Activated CD8-positive, alpha-beta memory T cell treated with anti-CD3 and anti-CD28 coated beads, Interleukin-2, amount 10 ng/mL, durations not matched to agents 7 days and 5 days (primary cell): ENCODE measurements around the gene MYOD1. TPM values are rescaled to one million over a fixed set of nuclear protein-coding genes. Genes with fewer than 3 reads are reported as not detected.

ENCODE experiments used
- ATAC-seq: fragments of 150-1000 bp; cut with Tn5 transposase; one replicate; pipeline ENCODE4 v1.10.0; 2021; ENCODE audit warnings: moderate library complexity
- CTCF ChIA-PET: fragments of 350-600 bp; sonication (Branson Sonifier 250); formaldehyde crosslinking; loops from one replicate; lab custom pipeline; 2021; ENCODE audit warnings: antibody characterized with exemption; lab: Charles Lee
- DNase-seq: peaks from one replicate; pipeline ENCODE4 v3.0.0-alpha.2; 2020
- H3K27ac Mint-ChIP-seq: one replicate; pipeline ENCODE4 v1.8.0; 2021; ENCODE audit warnings: mild to moderate bottlenecking, mixed read lengths
- H3K27me3 Mint-ChIP-seq: one replicate; pipeline ENCODE4 v1.8.0; 2021; ENCODE audit warnings: mixed read lengths
- H3K36me3 Mint-ChIP-seq: one replicate; pipeline ENCODE4 v1.8.0; 2021; ENCODE audit warnings: mild to moderate bottlenecking, mixed read lengths
- H3K4me1 Mint-ChIP-seq: one replicate; pipeline ENCODE4 v1.8.0; 2021; ENCODE audit warnings: mixed read lengths
- H3K4me3 Mint-ChIP-seq: one replicate; pipeline ENCODE4 v1.8.0; 2021; ENCODE audit warnings: mild to moderate bottlenecking, moderate library complexity, mixed read lengths
- H3K9me3 Mint-ChIP-seq: one replicate; pipeline ENCODE4 v1.8.0; 2022; ENCODE audit warnings: low read depth, mixed read lengths
- total RNA-seq, 2 experiments: library from RNA; stranded (reverse); gene quantifications; one replicate each; pipeline ENCODE4 v1.2.3, GENCODE V29; 2021

The MYOD1 gene
- total RNA-seq, 2 experiments from 2014 or later = not detected

GRCh38 chr11:17751558-17751957 is 32.2 kb downstream of the MYOD1 start:
- no peaks in the 10 kb centered on the region for H3K4me1 Mint-ChIP-seq
- no peaks in the 10 kb centered on the region for H3K9me3 Mint-ChIP-seq
- CTCF ChIA-PET = no interaction called here
- peaks cover 13% of the 10 kb centered on the region for H3K27me3 Mint-ChIP-seq
- DNase-seq (no peak), ATAC-seq (no peak)
- no peaks in the 10 kb centered on the region for H3K36me3 Mint-ChIP-seq
- no peak overlapping the region for H3K27ac Mint-ChIP-seq
- H3K4me3 Mint-ChIP-seq = no peak overlapping the region

- Mint-ChIP-seq H3K4me1 (no peaks in the 10 kb centered on the region), H3K27ac (no peak overlapping the region), H3K9me3 (no peaks in the 10 kb centered on the region), H3K27me3 (peaks cover 13% of the 10 kb centered on the region), H3K4me3 (no peak overlapping the region), H3K36me3 (no peaks in the 10 kb centered on the region)
- ATAC-seq (no peak), DNase-seq (no peak)
- CTCF ChIA-PET = no interaction called here
Measured at GRCh38 chr11:17752144-17752543, 32.8 kb downstream of the MYOD1 start.

- DNase-seq (no peak), ATAC-seq (no peak)
- Mint-ChIP-seq H3K4me1 (no peaks in the 10 kb centered on the region), H3K27ac (no peak overlapping the region), H3K36me3 (no peaks in the 10 kb centered on the region), H3K4me3 (no peak overlapping the region), H3K27me3 (peaks cover 14% of the 10 kb centered on the region), H3K9me3 (no peaks in the 10 kb centered on the region)
- CTCF ChIA-PET = no interaction called here
Measured at GRCh38 chr11:17753153-17753552, 33.8 kb downstream of the MYOD1 start.

- DNase-seq (no peak), ATAC-seq (no peak)
- Mint-ChIP-seq H3K27ac (no peak overlapping the region), H3K4me1 (no peaks in the 10 kb centered on the region), H3K4me3 (no peak overlapping the region), H3K36me3 (no peaks in the 10 kb centered on the region), H3K9me3 (no peaks in the 10 kb centered on the region), H3K27me3 (peaks cover 15% of the 10 kb centered on the region)
- CTCF ChIA-PET = no interaction called here
Measured at GRCh38 chr11:17753641-17754040, 34.3 kb downstream of the MYOD1 start.

GRCh38 chr11:17755891-17756290 is 36.5 kb downstream of the MYOD1 start:
- no peaks in the 10 kb centered on the region for H3K36me3 Mint-ChIP-seq
- ATAC-seq = no peak
- peaks cover 11% of the 10 kb centered on the region for H3K27me3 Mint-ChIP-seq
- CTCF ChIA-PET = no interaction called here
- no peak for DNase-seq
- H3K4me1 Mint-ChIP-seq = no peaks in the 10 kb centered on the region
- no peak overlapping the region for H3K4me3 Mint-ChIP-seq
- H3K9me3 Mint-ChIP-seq = no peaks in the 10 kb centered on the region
- no peak overlapping the region for H3K27ac Mint-ChIP-seq

GRCh38 chr11:17760102-17761029 is 41.0 kb downstream of the MYOD1 start:
- DNase-seq (peak; percentile 59), ATAC-seq (peak; percentile 76)
- H3K9me3 Mint-ChIP-seq = no peaks in the 10 kb centered on the region
- H3K4me1 Mint-ChIP-seq = no peaks in the 10 kb centered on the region
- CTCF ChIA-PET = interaction anchor here (0.7 to 3.1 kb wide), 4 partner anchors 29 to 346 kb away, joined by 3 to 19 read pairs (median 4); partner anchors contain the start of gene SAAL1
- no peak overlapping the region for H3K27ac Mint-ChIP-seq
- peaks cover 2% of the 10 kb centered on the region for H3K27me3 Mint-ChIP-seq
- H3K36me3 Mint-ChIP-seq = no peaks in the 10 kb centered on the region
- H3K4me3 Mint-ChIP-seq = no peak overlapping the region

- DNase-seq (no peak), ATAC-seq (peak; percentile 42)
- H3K4me1 Mint-ChIP-seq = no peaks in the 10 kb centered on the region
- no peak overlapping the region for H3K4me3 Mint-ChIP-seq
- CTCF ChIA-PET = interaction anchor here (1.4 kb wide), 1 partner anchor 344 kb away, joined by 3 read pairs; the partner anchor contains the start of gene SAAL1
- H3K27me3 Mint-ChIP-seq = peaks cover 2% of the 10 kb centered on the region
- H3K36me3 Mint-ChIP-seq = no peaks in the 10 kb centered on the region
- no peaks in the 10 kb centered on the region for H3K9me3 Mint-ChIP-seq
- H3K27ac Mint-ChIP-seq = no peak overlapping the region
Measured at GRCh38 chr11:17762309-17762974, 43.1 kb downstream of the MYOD1 start.

GRCh38 chr11:17763244-17763643 is 43.9 kb downstream of the MYOD1 start:
- no peak for DNase-seq
- Mint-ChIP-seq H3K36me3 (no peaks in the 10 kb centered on the region), H3K4me3 (no peak overlapping the region), H3K27ac (no peak overlapping the region), H3K4me1 (no peaks in the 10 kb centered on the region), H3K27me3 (peaks cover under 1% of the 10 kb centered on the region), H3K9me3 (no peaks in the 10 kb centered on the region)
- CTCF ChIA-PET = no interaction called here
- no peak for ATAC-seq

- no peaks in the 10 kb centered on the region for H3K36me3 Mint-ChIP-seq
- no peaks in the 10 kb centered on the region for H3K4me1 Mint-ChIP-seq
- H3K27me3 Mint-ChIP-seq = no peaks in the 10 kb centered on the region
- DNase-seq = no peak
- no peak for ATAC-seq
- CTCF ChIA-PET = no interaction called here
- no peaks in the 10 kb centered on the region for H3K9me3 Mint-ChIP-seq
- H3K4me3 Mint-ChIP-seq = no peak overlapping the region
- H3K27ac Mint-ChIP-seq = no peak overlapping the region
Measured at GRCh38 chr11:17763703-17764102, 44.3 kb downstream of the MYOD1 start.

- Mint-ChIP-seq H3K27ac (no peak overlapping the region), H3K4me3 (no peak overlapping the region), H3K27me3 (no peaks in the 10 kb centered on the region), H3K4me1 (no peaks in the 10 kb centered on the region), H3K36me3 (no peaks in the 10 kb centered on the region), H3K9me3 (no peaks in the 10 kb centered on the region)
- CTCF ChIA-PET = interaction anchor here (1.8 kb wide), 1 partner anchor 34 kb away, joined by 5 read pairs; no protein-coding TSS in a partner anchor
- no peak for ATAC-seq
- DNase-seq = no peak
Measured at GRCh38 chr11:17764446-17765218, 45.3 kb downstream of the MYOD1 start.

- no peak for ATAC-seq
- H3K27me3 Mint-ChIP-seq = no peaks in the 10 kb centered on the region
- no peak overlapping the region for H3K4me3 Mint-ChIP-seq
- no peaks in the 10 kb centered on the region for H3K4me1 Mint-ChIP-seq
- H3K9me3 Mint-ChIP-seq = no peaks in the 10 kb centered on the region
- CTCF ChIA-PET = interaction anchor here (1.8 kb wide), 1 partner anchor 35 kb away, joined by 5 read pairs; no protein-coding TSS in a partner anchor
- no peak for DNase-seq
- H3K36me3 Mint-ChIP-seq = no peaks in the 10 kb centered on the region
- H3K27ac Mint-ChIP-seq = no peak overlapping the region
Measured at GRCh38 chr11:17765356-17766072, 46.1 kb downstream of the MYOD1 start.

GRCh38 chr11:17766073-17766359 is 46.6 kb downstream of the MYOD1 start:
- no peak overlapping the region for H3K4me3 Mint-ChIP-seq
- H3K27me3 Mint-ChIP-seq = no peaks in the 10 kb centered on the region
- no peak overlapping the region for H3K27ac Mint-ChIP-seq
- no peaks in the 10 kb centered on the region for H3K4me1 Mint-ChIP-seq
- ATAC-seq = no peak
- no peak for DNase-seq
- CTCF ChIA-PET = interaction anchor here (1.8 kb wide), 1 partner anchor 35 kb away, joined by 5 read pairs; no protein-coding TSS in a partner anchor
- no peaks in the 10 kb centered on the region for H3K36me3 Mint-ChIP-seq
- H3K9me3 Mint-ChIP-seq = no peaks in the 10 kb centered on the region

GRCh38 chr11:17766590-17766989 is 47.2 kb downstream of the MYOD1 start:
- Mint-ChIP-seq H3K27ac (no peak overlapping the region), H3K4me1 (no peaks in the 10 kb centered on the region), H3K4me3 (no peak overlapping the region), H3K9me3 (no peaks in the 10 kb centered on the region), H3K27me3 (no peaks in the 10 kb centered on the region), H3K36me3 (no peaks in the 10 kb centered on the region)
- CTCF ChIA-PET = interaction anchor here (1.8 kb wide), 1 partner anchor 36 kb away, joined by 5 read pairs; no protein-coding TSS in a partner anchor
- DNase-seq (no peak), ATAC-seq (no peak)
